GM18519 (cell line): ENCODE measurements around the gene KANSL3.

Experiments used
- ATAC-seq: cut with Tn5 transposase; IDR thresholded peaks from one replicate; pipeline ENCODE4 v1.9.1; 2021; ENCODE audit warnings: mild to moderate bottlenecking, moderate library complexity; ENCODE audit not compliant: unreplicated experiment, low FRiP score

The KANSL3 gene

DNA sequence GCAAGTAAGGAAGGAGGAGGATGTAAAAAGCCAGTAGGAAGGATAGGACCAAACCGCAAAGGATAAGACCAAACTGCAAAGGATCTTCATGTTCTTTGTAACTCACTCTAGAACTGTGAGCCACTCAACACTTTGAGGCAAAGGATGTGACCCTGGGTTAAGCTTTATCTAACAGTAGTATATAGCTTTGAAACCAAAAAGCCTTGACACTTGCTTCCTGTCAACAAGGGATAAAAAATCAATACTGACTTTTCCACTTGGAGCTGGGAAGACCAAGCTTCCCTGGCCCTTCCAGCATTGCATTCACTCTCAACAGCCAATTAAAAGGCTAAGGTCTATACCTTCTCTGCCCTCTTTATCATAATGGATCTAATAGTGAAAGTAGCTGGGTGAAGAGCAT, 22.0 kb downstream of the KANSL3 start:
- no peak for ATAC-seq

DNA sequence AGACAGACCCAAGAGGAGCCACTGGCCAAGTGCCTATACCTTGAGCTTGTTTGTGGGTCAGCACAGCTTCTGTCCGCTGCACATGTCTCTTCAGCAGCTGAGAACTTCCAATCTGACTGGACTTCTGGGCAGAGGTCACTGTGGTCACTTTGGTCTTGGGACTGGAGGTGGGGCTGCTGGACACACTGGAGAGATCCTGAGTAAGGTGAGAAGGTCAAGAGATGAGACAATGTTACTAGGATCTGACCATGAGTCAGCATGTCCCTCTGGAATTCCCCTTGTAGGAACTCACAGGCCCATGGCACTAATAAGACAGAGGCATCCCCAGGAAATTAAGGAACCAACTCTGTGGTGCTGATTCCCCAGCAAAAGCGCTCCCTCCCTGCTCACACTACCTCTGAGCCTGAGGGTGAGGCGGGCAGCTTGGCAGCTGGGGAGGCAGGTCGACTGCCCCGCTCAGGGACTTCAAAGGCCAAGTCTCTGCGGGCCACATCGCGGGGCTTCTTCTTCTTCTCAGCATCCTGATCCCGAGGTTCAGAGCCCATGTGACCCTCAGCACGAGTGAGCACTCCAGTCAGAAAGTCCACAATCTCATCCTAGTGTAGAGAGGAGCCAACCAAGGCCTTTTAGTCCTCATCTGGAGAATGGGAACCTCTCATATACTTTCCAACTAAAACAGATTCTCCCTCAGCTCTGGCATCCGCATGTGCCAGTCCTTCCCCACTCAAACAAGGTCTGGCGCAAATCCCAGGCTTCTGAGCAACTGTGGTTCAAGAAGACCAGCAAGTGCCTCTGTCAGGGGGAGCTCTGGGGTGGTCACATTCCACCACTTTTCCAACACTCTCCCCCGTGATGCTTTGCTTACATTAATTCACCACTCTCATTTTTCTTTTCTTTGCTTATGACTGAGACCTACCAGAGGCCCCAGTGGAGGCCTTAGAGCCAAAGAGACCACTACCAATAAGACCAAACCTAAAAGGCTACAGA, 29.4 kb downstream of the KANSL3 start:
- no peak for ATAC-seq

DNA sequence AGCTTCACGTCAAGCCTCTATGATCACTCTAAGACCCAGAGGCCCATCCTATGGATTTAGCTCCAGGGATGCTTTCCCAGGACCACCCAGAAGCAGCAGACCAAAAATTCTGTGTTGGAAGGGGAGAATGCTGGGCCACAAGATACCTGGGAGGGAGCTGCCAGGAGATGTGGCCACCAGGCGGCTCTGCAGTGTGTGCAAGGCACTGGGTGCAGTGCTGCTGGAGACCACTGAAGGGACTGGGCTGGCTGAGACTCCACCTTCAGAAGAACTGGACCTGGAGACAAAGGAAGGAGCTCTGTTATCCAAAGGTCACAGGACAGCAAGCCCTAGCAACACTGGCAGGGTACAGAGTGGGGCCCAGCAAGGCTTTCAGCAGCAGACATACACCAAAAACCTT, 34.0 kb downstream of the KANSL3 start:
- ATAC-seq, result no peak

DNA sequence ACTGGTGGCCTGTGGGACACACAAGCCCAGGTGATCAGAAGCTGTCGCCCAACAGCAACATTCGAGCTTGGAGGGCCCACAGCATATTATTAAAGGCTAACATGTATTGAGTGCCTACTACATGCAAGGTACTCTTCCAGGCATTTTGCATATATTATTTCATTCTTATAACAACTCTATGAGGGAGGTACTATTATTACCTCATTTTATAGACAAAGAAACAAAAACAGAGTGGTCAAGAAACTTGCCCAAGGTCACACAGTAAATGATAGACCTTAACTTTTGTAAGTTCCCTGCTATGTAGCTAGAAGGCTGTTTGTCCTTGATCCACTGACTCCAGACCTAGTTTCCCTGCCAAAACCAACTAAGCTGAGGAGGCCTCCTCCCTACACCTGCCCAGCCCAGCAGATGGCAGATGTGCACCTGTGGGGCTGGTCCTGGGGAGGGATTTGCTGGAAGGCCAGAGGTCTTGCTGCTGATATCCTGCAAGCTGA, 35.7 kb downstream of the KANSL3 start:
- ATAC-seq, result no peak

DNA sequence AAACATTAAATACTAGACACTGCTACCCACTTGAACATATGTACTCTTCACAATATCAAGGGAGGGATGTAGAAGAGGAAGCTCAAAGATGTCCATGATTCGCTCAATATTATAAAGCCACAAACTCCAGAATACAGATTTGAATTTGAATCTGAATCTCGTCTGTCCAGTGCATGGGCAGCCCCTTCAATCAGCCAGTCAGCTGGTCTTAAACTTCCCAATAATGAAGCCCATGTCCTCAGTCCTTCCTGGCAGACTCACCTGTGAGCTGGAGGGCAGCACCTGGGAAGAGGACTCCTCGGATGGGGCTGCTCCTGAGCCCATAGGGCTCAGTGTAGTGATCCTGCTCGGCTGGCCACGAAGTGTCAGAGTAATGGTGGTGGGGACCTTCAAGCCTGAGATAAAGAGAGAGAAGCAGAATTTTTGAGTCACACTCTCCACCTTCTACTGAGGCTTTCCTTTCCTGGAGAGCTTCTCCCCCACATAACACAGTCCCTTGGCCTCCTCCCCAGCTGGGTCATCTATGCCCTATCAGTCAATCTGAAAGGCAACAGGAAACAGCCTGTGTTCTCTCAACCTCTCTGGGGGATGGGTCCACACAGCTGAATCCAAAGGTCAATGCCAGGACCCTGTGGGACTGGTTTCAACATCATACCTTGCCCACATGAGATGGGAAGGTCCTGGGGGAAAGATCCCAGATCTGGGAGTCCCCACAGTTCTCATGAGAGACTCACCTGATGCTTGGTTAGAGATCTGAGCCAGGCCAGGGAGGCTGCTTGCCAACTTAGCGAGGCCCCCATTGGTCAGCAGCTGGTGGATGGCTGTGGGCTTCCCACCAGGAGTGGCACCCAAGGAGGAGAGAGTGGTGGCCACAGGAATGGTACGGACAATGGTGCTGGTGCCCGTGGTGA, 36.5 kb downstream of the KANSL3 start:
- no peak for ATAC-seq

DNA sequence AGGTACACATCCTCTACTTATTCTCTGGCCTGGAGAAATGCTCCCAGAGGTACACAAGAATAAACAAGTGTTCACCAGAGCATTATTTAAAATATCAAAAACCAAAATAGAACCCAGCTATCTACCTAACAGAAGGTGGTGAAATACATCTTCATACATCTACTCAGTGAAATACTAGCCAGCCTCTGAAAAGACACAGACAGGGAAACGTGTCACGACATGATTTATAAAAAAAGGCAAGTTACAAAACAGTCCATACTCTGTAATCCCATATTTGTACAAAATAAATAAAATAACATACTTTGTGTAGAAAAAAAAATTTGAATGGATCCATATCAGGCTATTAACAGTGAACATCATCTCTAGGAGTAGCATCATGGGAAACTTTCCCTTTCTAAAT, 38.2 kb downstream of the KANSL3 start:
- ATAC-seq, result no peak

DNA sequence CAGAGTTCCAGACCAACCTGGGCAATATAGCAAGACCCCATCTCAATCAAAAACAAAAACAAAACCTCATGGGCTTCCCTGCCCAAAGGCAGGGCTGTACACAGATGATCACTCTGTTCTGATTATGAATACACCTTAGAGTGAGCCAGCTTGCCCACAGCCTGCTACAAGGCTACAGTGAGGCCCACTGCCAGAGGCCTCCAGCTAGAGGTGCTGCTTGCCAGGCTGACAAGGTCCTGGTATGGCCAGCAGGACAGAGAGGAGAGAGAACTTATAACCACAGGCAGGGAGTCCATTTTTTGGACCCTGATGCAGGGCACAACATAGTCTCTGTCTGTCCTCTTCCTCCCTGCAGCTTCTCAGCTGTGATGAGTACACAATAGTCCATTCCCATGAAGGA, 41.5 kb downstream of the KANSL3 start:
- no peak for ATAC-seq

DNA sequence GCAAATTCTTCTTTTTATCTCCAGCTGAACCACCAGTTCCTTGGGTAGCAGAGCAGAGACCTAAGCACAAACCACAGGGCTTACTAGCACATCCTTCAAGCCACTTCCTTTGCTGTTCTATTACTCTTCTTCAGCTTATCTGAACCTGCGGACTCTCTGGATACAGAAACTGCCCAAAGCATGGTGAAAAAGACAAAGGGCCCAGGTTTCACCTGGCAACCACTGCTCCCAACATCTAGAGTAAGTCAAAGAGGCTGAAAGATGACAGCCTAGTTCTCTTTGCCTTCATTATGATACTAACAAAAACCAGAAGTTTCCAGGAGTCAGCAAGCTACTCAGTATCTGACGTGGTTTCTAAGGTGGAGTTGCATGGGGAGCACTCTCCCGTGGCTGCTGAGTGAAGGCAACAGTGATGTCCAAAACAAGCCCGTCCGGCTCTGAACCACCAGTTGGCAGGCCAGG, 43.4 kb downstream of the KANSL3 start:
- no peak for ATAC-seq

DNA sequence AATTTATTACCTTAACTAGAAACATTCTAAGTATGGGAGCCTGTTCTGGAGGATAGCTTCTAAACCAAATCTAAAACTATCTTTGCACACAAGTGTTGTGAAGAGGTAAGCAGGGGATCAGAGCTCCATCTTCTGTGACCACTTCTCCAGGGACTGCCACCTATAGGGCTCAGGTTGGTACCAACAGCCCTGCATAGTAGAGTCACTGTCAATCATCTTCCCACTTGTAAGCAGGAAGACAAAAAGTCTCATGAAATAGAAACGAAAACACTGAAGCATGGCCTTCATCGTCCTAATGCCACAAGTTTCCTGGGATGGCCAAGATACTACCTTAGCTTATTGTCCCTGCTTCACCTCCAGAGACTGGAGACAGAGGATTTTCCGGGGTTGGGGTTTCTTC, 43.8 kb downstream of the KANSL3 start:
- ATAC-seq, result no peak

DNA sequence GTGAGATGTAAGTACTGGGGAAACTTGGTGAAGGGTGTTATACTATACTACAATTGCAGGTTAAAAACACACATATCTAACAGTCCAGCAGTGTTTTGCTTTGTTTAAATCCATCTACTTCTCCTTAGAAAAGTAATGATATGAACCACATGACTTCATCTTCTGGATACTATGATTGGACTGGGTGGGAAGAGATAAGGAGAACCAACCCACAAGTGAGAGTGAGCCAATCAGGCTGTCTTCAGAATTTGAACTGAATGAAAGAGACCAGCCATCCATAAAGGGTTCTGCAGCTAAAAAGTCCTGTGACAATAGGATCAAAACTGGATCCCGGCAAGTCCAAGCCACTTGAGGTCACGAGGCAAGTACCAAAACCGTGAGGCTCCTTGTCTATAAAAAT, 46.6 kb downstream of the KANSL3 start:
- no peak for ATAC-seq

DNA sequence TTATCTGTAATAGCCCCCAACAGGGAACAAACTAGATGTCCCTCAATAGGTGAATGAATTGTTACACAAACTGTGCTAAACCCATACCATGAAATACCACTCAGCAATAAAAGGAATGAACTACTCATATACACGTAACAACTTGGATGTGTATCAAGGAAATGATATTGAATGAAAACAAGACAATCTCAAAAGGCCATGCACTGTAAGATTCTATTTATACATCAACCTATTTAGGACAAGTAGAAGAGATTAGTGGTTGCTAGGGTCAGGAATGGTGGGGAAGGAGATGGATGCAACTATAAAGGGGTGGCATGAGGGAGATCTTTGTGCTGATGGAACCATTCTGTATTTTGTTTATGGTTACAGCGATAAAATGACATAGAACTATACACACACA, 47.1 kb downstream of the KANSL3 start:
- no peak for ATAC-seq

DNA sequence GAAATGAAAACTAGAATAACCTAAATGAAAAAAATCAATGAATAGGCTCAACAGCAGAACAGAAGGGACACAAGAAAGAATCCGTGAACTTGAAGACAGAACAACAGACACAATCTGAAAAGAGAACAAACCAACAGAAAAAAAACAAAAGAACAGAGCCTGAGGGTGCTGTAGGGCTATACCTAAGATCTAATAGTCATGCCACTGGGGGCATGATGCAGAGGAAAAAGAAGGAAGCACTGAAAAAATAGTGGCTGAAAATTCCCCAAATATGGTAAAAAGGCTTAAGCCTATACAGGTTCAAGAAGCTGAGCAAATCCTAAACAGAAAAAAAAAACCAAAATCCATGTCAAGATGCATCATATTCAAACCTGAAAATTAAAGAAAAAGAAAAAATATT, 50.3 kb downstream of the KANSL3 start:
- ATAC-seq, result no peak

DNA sequence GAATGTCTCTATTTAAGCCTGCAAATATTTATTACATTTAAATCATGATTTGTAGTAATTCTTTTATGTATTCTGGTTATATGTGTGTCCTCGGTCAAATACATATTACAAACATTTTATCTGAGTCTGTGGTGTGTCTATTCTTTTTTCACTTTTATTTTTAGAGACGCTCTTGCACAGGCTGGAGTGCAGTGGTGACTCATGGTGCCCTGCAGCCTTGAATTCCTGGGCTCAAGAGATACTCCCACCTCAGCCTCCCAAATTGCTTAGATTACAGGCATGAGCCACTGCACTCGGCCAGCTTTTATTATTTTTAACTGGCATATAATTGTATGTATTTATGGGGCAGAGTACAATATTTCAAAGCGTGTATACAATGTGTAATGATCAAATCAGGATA, 54.1 kb downstream of the KANSL3 start:
- no peak for ATAC-seq

DNA sequence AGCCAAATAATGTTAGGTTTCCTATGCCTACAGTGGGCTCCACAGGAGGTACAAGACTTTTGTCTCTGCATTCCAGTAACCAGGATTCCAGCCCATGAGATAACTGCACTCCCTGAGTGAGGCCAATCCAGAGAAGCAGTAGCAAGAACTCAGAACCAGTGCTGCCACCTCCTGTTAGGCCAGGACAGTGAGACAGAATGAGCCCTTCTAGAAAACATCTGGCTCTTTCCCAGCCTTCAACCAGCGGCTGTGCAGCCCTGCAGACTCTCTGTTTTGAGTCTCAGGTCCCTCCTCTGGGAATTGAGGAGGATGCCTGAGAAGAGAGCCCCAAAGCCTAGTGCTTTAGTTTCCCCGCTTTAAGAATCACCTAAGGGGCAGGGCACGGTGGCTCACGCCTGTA, 57.3 kb downstream of the KANSL3 start:
- no peak for ATAC-seq

DNA sequence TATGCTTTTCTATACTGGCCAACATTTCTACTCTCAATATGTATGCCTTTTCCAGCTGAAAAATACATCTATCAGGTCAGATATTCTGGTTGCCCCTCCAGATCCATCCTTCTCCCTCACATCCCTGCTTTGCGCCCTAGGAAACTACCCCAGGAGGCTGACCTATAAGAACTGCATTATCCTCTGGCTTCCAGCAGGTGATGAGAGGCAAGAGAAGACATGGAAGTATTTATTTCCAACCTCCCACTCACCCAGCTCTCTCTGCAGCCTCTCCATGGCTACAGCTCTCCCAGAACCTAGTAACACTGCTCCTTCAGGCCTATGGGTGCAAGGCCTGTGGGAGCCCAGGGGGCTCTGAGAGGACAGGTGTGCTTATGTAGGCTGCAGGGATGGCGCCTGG, 58.7 kb downstream of the KANSL3 start:
- ATAC-seq, result no peak

DNA sequence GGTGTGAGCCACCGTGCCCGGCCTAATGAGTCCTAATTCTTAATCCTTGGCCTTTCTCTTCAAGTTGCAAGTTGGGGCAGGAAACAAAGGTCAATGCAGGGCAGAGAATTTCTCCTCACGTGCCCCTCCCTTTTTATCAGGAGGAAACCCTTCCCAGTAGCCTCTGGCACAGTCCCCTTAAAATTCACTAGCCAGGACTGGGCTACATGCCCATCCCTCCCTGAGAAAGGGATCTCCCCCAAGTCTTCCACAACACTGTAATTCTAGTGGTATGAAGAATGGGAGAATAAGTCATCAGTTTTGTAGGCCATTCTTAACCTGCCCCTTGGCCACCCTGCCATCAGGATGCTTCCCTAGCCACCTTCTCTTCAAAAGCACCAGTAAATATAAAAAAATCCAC, 59.4 kb downstream of the KANSL3 start:
- no peak for ATAC-seq

DNA sequence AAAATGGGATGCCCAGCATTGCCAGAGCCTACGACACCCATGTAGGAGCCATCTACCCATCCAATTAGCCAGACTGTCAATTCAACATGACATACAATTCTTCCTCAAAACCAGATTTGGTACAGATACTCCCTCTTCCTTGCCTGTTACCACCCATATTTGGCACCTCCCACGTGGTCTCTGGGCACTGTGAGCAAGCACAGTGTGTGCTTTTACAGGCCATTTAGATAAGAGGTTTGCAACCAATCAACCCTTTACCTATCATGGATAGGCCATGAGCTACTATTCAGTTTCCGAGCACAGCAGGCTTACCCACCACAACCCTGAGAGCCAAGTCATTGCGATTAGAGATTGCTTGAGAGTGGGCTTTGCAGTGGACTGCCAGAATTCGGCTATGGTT, 60.6 kb downstream of the KANSL3 start:
- ATAC-seq, result no peak

DNA sequence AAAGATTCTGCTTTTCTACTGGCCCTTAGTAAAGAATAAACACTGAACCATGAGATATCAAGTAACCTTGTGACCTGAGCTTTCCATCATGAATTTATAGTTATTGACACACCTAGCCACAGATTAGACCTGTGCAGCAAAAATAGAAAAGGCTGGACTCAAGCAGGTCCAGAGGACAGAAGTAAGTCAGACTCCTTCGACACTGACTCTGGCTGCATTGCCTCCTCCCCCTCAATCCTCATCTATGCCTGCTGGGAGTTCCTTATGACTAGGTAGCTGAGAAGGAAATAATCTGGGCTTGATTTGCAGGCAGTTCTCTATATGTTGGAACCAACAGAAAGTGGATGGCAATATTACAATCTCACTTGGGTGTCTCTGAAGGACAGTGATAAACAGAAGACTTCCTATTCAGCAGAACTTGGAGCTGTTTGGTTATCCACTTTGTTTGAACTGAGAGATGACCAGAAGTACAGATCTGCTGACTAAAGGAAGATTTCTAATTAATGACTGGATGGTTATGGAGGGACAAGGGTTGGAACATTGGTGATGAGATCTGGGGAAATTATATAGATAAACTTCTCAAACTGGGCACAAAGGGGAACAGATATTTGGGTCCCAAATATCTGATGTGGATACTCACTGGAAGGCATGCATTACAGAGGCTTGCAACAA, 62.2 kb downstream of the KANSL3 start:
- no peak for ATAC-seq

DNA sequence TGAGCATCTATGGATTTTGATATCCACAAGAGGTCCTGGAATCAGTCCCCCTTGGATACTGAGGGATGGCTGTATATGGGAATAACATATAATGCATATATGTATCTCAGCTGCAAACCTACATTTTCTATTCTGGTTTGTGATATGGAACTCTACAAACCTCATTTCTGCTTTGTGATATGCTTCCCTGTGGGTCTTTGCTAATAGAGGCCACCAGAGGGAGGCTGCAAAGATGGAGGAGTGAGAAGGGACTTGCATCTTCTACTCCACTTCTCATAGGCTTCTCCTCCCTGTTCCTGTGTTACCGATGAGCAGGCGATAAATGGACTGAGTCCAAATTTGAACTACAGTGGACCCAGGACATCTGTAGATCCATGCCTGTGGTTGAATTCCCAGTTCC, 63.7 kb downstream of the KANSL3 start:
- ATAC-seq, result no peak

DNA sequence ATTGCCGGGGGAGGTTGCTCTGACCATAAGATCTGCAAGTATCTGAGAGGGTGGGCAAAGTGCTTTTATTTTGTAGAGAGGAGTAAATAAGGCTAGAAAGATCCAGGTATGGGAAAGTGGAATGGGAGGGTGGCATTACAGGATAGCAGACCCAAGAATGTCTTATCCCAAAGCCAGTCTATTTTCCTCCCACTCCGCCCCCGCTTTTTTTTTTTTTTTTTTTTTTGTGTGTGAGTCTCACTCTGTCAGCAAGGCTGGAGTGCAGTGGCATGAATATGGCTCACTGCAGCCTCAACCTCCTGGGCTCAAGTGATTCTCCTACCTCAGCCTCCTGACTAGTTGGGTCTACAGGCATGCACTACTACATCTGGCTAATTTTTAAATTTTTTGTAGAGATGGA, 70.0 kb downstream of the KANSL3 start:
- no peak for ATAC-seq

DNA sequence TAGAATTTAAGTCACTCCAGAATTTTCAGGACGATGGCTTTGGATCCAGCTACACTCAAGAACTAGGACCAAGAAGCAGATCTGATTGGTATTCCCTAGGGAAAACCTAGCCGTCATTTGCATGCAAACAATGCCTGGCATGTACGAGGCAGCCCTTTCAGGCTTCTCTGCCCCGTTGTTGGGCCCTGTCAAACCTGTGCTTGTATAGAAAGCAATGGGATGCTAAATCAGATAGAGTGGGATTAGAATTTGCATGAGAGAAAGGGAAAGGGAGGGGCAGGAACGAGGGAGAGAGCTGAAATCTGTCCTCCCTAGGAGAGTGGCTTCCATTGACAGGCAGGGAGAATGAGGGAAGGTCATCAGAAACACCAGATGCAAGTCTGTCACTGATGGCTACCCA, 73.0 kb downstream of the KANSL3 start:
- no peak for ATAC-seq
